Measurements from ENCODE around the gene SCGB1D1.
"Not testable (repeated sequence)": the region's sequence is repeated elsewhere in the genome, so short reads cannot be mapped to it uniquely, and the experiment has no call there.

The SCGB1D1 gene

DNA sequence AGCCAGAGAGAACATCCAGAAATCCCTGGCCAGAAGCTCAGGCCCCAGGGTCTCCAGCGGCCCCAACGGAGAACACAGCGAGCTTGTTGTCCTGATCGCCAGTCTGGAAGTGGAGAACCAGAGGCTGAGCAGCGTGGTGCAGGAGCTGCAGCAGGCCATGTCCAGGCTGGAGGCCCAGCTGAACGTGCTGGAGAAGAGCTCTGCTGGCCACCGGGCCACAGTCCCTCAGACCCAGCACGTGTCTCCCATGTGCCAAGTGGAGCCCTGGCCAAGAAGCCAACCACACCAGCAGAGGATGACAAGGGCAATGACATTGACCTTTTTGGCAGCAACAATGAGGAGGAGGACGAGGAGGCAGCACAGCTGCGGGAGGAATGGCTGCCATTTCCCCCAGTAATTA is 20.6 kb upstream of the SCGB1D1 start:
- DNase-seq = no peak

GRCh38 chr11:62169935-62170334 is 20.1 kb upstream of the SCGB1D1 start:
- no peak for DNase-seq

DNA sequence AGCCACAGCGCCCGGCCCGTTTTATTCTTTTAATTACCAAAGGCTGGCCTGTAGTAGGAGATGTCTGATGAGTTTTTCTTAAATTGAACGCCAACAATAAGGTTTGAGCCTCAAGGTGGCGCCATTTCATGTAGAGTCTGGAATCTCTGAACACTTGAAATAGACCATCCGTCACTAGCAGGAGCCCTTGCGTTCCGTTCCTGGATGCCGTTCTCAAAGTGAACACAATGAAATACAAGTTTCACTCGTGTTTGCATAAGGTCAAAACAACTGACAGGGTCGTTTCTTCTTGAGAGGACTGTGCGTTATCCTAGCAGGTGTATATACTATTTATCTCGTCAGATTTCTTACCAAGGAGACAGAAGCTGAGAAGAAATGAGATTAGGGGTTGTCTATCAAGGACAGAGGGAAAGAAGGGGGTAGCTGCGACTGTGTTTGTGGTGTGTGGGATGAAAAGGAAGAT is 18.7 kb upstream of the SCGB1D1 start:
- DNase-seq = peak; percentile 95

- no peak for DNase-seq
Observed at GRCh38 chr11:62172294-62172693, 17.7 kb upstream of the SCGB1D1 start.

DNA sequence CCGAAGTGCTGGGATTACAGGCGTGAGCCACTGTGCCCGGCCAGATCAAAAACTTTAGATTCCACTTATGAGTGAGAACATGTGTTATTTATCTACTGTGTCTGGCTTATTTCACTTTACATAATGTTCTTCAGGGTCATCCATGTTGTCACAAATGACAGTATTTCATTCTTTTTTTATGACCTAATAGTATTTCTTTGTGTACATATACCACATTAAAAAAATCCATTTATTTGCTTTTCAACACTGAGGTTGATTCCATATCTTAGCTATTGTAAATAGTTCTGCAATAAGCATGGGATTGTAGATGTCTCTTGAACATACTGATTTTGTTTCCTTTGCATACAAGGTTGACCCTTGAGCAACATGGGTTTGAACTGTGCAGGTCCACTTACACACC is 13.2 kb upstream of the SCGB1D1 start:
- DNase-seq = no peak

DNA sequence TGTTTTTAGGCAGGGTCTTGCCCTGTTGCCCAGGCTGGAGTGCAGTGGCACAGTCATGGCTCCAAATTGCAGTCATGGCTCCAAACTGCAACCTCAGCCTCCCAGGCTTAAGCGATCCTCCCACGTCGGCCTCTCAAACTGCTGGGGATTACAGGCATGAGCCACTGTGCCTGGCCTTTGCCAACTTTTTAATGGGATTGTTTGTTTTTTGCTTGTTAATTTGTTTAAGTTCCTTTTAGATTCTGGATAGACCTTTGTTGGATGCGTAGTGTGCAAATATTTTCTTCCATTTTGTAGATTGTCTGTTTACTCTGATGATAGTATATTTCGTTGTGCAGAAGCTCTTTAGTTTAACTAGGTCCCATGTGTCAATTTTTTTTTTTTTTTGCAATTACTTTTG is 10.0 kb upstream of the SCGB1D1 start:
- no peak for DNase-seq

DNA sequence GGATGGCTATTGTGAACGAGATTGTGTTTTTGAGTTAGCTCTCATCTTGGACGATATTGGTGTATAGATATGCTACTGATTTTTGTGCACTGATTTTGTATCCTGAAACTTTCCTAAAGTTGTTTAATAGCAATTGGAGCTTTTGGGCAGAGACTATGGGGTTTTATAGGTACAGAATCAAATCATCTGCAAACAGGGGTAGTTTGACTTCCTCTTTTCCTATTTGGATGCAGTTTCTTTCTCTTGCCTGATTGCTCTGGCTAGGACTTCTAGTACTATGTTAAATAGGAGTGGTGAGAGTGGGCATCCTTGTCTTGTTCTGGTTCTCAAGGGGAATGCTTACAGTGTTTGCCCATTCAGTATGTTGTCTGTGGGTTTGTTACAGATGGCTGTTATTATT is 8.9 kb upstream of the SCGB1D1 start:
- DNase-seq = no peak

DNA sequence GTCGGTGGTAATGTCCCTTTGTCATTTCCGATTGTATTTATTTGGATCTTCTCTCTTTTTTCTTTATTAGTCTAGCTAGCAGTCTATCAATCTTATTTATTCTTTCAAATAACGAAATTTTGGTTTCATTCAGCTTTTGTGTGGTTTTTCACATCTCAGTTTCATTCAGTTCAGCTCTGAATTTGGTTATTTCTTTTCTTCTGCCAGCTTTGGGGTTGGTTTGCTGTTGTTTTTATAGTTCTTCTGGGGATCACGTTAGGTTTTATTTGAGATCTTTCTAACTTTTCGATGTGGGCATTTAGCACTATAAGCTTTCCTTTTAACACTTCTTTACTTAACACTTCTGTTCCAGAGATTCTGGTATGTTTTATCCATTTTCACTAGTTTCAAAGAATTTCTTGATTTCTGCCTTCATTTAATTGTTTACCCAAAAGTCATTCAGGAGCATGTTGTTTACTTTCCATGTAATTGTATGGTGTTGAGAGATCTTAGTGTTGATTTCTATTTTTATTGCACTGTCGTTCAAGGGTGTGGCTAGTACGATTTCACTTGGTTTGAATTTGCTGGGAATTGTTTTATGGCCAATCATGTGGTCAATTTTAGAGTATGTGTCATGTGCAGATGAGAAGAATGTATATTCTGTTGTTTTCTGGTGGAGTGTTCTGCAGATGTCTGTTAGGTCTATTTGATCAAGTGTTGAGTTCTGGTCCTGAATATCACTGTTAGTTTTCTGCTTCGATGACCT is 7.7 kb upstream of the SCGB1D1 start:
- no peak for DNase-seq

- no peak for DNase-seq
Observed at GRCh38 chr11:62186195-62186594, 3.8 kb upstream of the SCGB1D1 start.

DNA sequence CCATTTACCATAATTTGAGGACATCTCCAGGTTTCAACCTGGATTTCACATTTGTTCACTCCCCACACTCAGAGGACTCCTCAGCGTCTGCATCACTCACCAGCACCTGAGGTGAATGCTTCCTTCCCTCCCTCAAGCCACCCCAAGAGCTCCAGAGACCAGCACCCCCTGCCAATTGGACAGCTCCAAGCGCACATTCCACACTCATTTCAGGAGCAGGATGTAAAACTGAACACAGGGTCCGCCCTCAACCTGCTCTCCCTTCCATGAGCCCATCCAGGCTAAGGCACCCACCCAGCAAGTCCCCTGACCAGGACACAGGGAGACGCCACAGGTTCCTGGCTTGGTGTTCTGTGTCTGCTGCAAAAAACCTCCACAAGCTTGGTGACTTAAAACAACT is 3.9 kb downstream of the SCGB1D1 start:
- no peak for DNase-seq

- DNase-seq = not testable (repeated sequence)
Observed at GRCh38 chr11:62195010-62195409, 5.0 kb downstream of the SCGB1D1 start.

DNA sequence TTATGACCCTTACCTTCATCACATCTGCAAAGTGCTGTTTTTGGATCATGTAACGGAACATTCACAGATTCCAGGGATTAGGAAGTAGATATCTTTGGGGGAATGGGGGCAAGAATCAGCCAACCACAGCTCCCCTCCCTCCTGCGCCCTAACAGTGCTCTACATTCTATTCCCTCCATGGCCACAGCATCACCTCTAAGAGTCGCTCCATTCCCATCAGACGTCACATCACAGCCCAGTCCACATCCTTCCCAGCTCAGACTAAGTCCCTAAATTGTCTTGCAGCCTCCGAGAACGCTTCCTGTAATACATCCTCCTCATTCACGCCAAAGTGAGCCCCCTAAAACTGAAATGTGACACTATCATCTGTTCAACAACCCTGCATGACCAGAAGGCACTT is 5.9 kb downstream of the SCGB1D1 start:
- no peak for DNase-seq

DNA sequence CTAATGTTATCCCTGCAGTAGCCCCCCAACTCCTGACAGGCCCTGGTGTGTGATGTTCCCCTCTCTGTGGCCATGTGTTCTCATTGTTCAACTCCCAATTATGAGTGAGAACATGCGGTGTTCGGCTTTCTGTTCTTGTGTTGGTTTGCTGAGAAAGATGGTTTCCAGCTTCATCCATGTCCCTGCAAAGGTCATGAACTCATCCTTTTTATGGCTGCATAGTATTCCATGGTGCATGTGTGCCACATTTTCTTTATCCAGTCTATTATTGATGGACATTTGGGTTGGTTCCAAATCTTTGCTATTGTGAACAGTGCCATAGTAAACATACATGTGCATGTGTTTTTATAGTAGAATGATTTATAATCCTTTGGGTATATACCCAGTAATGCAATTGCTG is 7.4 kb downstream of the SCGB1D1 start:
- not testable (repeated sequence) for DNase-seq

- no peak for DNase-seq
Observed at GRCh38 chr11:62201376-62201775, 11.4 kb downstream of the SCGB1D1 start.

DNA sequence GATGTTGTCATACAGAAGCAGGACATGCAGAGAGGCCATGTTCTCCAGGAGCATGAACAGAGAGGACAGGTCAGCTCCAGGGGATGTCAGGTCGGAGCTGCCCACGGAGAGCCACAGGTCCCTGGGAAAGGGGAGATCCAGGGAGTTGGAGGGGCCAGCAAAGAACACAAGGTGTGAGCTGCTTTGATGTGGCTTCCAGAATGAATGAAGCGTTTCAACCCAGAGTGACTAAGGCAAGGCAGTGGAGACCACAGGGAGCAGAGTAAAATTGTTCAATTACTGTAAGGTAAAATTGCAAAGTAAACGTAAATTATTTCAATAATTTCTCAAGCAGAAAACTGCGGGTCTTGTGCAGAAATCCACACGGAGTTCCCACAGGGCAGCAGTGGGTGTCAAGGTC is 12.9 kb downstream of the SCGB1D1 start:
- DNase-seq = no peak

GRCh38 chr11:62204430-62204829 is 14.4 kb downstream of the SCGB1D1 start:
- no peak for DNase-seq

GRCh38 chr11:62205441-62205840 is 15.4 kb downstream of the SCGB1D1 start:
- DNase-seq = no peak

- DNase-seq = not testable (repeated sequence)
Observed at GRCh38 chr11:62206276-62207066, 16.5 kb downstream of the SCGB1D1 start.

- DNase-seq = no peak
Observed at GRCh38 chr11:62208785-62209144, 18.7 kb downstream of the SCGB1D1 start.

GRCh38 chr11:62217191-62217748 is 27.3 kb downstream of the SCGB1D1 start:
- peak; percentile 39 for DNase-seq

GRCh38 chr11:62221498-62221897 is 31.5 kb downstream of the SCGB1D1 start:
- DNase-seq = no peak

DNA sequence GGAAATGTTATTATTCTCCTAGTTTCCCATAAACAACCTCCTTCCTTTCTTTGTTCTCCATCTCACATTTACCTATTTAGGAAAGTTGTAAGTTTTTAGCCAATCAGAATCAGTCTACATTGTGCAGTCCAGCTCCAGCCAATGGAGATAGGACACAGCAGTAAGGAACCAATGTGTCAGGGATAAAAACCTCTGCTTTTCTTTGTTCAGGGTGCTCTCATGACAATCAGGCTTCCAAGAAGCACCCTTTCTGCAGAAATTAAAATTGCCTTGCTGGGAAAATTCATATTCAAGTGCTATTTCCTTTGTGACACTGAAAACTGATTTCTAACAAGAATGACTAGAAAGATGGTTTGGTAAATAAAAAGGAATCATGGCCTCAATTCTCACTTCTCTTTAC is 33.1 kb downstream of the SCGB1D1 start:
- DNase-seq = no peak

GRCh38 chr11:62233730-62234129 is 43.7 kb downstream of the SCGB1D1 start:
- DNase-seq = peak; percentile 8

GRCh38 chr11:62236187-62236586 is 46.2 kb downstream of the SCGB1D1 start:
- no peak for DNase-seq

All from OCI-M1 (cell line).